ENCODE measurements around the gene GPRC5B.

Gene GPRC5B

DNA sequence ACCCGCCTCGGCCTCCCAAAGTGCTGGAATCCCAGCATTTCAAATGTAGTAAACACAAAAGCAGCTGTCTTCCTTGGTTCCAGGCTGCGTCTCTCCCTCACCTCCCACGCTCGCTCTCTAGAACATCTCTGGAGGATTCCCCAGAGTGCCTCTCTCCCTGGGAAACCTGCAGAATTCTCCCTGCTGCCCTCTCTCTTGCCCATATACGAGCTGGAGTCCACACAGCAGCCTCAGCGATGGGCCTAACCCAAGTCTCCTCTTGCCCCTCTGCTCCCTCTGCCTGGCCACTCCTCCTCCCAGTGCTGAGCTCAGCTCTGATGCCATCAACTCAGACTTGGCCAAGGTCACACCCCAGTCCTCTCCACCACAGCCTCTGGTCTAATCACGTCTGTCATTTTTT, 10.6 kb downstream of the GPRC5B start:
- Histone ChIP-seq H3K36me3 (ENCODE audit: control insufficient read depth, insufficient read depth, low read length) (no peaks in the 10 kb centered on the region), H3K4me1 (ENCODE audit: control insufficient read depth, insufficient read depth, low read length, poor library complexity, severe bottlenecking) (no peaks in the 10 kb centered on the region), H3K27me3 (replicated peaks; ENCODE audit: control insufficient read depth, insufficient read depth, low read length, poor library complexity, severe bottlenecking) (no peaks in the 10 kb centered on the region), H3K9me3 (ENCODE audit: control insufficient read depth, low read length) (no peaks in the 10 kb centered on the region), H3K27ac (ENCODE audit: insufficient read depth, low read length, poor library complexity, severe bottlenecking) (no peak overlapping the region), H3K4me3 (ENCODE audit: insufficient read depth, low read depth, low read length, poor library complexity, severe bottlenecking) (no peak overlapping the region)
- no peak for DNase-seq

DNA sequence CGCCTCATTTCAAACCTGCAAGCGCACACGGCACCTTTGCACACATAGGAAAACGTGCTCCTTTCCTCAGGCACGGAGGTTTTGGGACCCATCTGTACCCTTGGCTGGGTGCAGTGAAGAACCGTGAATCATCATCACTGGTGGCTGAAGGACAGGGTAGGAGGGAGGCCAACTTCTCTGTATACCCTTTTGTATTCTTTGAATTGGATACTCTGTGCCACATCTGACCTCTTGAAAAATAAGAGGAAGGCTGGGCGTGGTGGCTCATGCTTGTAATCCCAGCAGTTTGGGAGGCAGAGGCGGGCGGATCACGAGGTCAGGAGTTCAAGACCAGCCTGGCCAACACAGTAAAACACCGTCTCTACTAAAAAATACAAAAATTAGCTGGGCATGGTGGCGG, 11.7 kb downstream of the GPRC5B start:
- H3K36me3 ChIP-seq (ENCODE audit: control insufficient read depth, insufficient read depth, low read length), result no peaks in the 10 kb centered on the region
- no peaks in the 10 kb centered on the region for H3K27me3 ChIP-seq (replicated peaks; ENCODE audit: control insufficient read depth, insufficient read depth, low read length, poor library complexity, severe bottlenecking)
- DNase-seq, result no peak
- H3K4me1 ChIP-seq (ENCODE audit: control insufficient read depth, insufficient read depth, low read length, poor library complexity, severe bottlenecking), result no peaks in the 10 kb centered on the region
- H3K9me3 ChIP-seq (ENCODE audit: control insufficient read depth, low read length), result no peaks in the 10 kb centered on the region
- no peak overlapping the region for H3K4me3 ChIP-seq (ENCODE audit: insufficient read depth, low read depth, low read length, poor library complexity, severe bottlenecking)
- no peak overlapping the region for H3K27ac ChIP-seq (ENCODE audit: insufficient read depth, low read length, poor library complexity, severe bottlenecking)

DNA sequence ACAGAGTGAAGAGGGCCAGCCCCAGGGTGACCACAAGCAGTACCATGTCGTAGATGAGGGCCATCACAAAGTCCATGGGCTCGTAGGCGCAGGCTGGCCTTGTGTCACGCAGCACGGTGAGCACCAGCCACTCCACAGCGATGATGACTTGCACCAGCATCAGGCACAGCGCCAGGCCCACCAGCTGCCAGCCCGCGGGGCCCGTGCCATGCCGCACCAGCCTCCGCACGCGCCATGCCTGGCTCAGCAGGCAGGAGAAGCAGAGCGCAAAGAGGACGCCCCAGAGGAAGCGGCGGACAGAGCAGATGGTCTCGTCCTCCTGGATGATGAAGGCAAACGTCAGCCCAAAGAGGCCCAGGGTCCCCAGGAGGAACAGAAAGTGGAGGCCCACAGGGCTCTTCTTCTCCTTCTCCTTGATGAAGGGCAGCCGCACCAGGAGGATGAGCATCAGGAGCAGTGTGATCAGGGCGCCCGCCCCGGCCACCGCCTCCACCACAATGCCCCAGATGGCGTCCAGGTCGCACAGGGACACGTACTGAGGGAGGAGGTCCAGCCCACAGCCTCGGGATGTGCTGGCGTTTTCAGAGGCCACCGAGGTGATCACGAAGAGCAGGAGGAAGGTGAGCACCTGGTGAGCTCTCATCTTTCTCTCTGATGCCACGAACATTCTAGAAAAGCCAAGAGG, 12.3 kb downstream of the GPRC5B start:
- Histone ChIP-seq H3K4me1 (ENCODE audit: control insufficient read depth, insufficient read depth, low read length, poor library complexity, severe bottlenecking) (no peaks in the 10 kb centered on the region), H3K9me3 (ENCODE audit: control insufficient read depth, low read length) (no peaks in the 10 kb centered on the region), H3K36me3 (ENCODE audit: control insufficient read depth, insufficient read depth, low read length) (no peaks in the 10 kb centered on the region), H3K4me3 (ENCODE audit: insufficient read depth, low read depth, low read length, poor library complexity, severe bottlenecking) (no peak overlapping the region), H3K27me3 (replicated peaks; ENCODE audit: control insufficient read depth, insufficient read depth, low read length, poor library complexity, severe bottlenecking) (no peaks in the 10 kb centered on the region), H3K27ac (ENCODE audit: insufficient read depth, low read length, poor library complexity, severe bottlenecking) (no peak overlapping the region)
- DNase-seq, result no peak

DNA sequence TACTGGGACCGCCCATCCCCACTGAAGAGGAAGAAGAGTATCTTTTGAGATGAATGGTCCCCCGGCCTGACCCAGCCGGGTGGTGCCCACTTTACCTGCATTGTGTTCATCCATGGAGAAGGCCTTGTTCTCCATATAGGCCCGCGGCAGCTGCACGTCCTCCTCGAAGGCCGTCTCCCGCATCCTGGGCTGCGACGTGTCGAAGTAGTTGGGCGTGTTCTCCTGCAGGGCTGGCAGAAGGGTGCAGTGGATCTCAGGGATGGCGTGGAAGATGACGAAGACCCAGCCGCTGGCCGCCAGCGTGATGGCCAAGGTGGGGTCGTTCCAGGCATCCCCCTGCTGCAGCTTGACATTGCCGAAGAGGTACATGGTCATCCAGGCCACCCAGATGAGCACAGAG, 12.9 kb downstream of the GPRC5B start:
- Histone ChIP-seq H3K27me3 (replicated peaks; ENCODE audit: control insufficient read depth, insufficient read depth, low read length, poor library complexity, severe bottlenecking) (no peaks in the 10 kb centered on the region), H3K4me1 (ENCODE audit: control insufficient read depth, insufficient read depth, low read length, poor library complexity, severe bottlenecking) (no peaks in the 10 kb centered on the region), H3K36me3 (ENCODE audit: control insufficient read depth, insufficient read depth, low read length) (no peaks in the 10 kb centered on the region), H3K4me3 (ENCODE audit: insufficient read depth, low read depth, low read length, poor library complexity, severe bottlenecking) (no peak overlapping the region), H3K27ac (ENCODE audit: insufficient read depth, low read length, poor library complexity, severe bottlenecking) (no peak overlapping the region), H3K9me3 (ENCODE audit: control insufficient read depth, low read length) (no peaks in the 10 kb centered on the region)
- no peak for DNase-seq

DNA sequence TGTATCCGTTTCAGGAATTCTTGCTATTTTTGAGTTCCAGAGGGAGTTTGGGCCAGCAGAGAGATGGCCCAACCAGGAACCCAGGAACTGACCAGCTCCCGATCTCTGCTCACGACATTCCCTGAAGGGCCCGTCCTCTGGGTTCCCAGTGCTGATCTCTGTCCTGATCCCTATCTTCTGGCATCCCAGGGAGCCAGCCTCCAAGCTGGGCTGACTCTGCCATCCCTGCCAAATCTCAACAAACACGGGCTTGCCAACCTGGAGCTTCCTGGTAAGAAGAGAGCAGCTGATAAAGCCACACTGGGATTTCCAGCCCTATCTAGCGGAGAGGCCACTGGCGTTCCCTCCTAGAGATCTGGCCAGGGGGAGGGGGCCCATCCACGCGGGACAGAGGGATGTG, 16.2 kb downstream of the GPRC5B start:
- Histone ChIP-seq H3K4me1 (ENCODE audit: control insufficient read depth, insufficient read depth, low read length, poor library complexity, severe bottlenecking) (no peaks in the 10 kb centered on the region), H3K4me3 (ENCODE audit: insufficient read depth, low read depth, low read length, poor library complexity, severe bottlenecking) (no peak overlapping the region), H3K27me3 (replicated peaks; ENCODE audit: control insufficient read depth, insufficient read depth, low read length, poor library complexity, severe bottlenecking) (no peaks in the 10 kb centered on the region), H3K27ac (ENCODE audit: insufficient read depth, low read length, poor library complexity, severe bottlenecking) (no peak overlapping the region), H3K36me3 (ENCODE audit: control insufficient read depth, insufficient read depth, low read length) (no peaks in the 10 kb centered on the region), H3K9me3 (ENCODE audit: control insufficient read depth, low read length) (no peaks in the 10 kb centered on the region)
- no peak for DNase-seq

DNA sequence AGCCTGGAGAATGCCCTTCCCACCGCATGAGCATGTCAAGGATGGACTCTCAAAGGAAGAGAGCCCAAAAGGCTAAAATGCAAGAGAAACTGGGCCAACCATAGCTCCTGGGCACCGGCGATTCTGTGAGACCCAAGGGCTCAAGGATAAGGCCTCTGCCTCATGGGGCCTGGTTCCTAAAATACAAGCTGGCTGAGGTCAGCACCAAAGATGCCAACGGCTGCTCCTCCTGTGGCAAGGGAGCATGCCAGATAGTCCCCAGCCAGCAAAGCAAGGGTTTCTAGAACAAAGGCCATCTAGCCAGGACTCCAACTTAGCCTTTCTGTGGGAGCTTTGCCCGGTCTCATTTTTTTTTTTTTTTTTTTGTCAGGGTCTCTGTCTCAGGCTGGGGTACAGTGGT, 20.1 kb downstream of the GPRC5B start:
- no peaks in the 10 kb centered on the region for H3K27me3 ChIP-seq (replicated peaks; ENCODE audit: control insufficient read depth, insufficient read depth, low read length, poor library complexity, severe bottlenecking)
- H3K9me3 ChIP-seq (ENCODE audit: control insufficient read depth, low read length), result no peaks in the 10 kb centered on the region
- H3K4me3 ChIP-seq (ENCODE audit: insufficient read depth, low read depth, low read length, poor library complexity, severe bottlenecking), result no peak overlapping the region
- H3K27ac ChIP-seq (ENCODE audit: insufficient read depth, low read length, poor library complexity, severe bottlenecking), result no peak overlapping the region
- H3K4me1 ChIP-seq (ENCODE audit: control insufficient read depth, insufficient read depth, low read length, poor library complexity, severe bottlenecking), result no peaks in the 10 kb centered on the region
- no peaks in the 10 kb centered on the region for H3K36me3 ChIP-seq (ENCODE audit: control insufficient read depth, insufficient read depth, low read length)
- no peak for DNase-seq

DNA sequence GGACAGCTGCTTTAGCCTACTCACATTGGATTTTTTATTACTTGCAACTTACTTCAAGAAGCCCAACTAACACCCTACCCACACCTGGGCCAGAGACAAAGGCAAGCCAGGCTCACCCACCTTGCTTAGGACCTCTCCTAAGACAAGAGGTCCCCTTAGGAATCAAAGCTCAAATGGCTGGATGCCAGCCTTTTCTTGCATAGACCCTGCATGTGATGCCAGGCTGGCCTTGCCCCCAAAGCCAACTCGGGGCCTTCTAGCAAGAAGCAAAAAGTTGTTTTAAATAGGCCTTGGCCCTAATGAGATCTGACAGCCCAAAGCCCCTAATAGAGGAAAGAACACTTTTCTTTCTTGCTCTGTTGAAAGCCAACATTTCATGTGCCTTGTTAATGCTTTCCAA, 20.7 kb downstream of the GPRC5B start:
- Histone ChIP-seq H3K9me3 (ENCODE audit: control insufficient read depth, low read length) (no peaks in the 10 kb centered on the region), H3K4me1 (ENCODE audit: control insufficient read depth, insufficient read depth, low read length, poor library complexity, severe bottlenecking) (no peaks in the 10 kb centered on the region), H3K27me3 (replicated peaks; ENCODE audit: control insufficient read depth, insufficient read depth, low read length, poor library complexity, severe bottlenecking) (no peaks in the 10 kb centered on the region), H3K27ac (ENCODE audit: insufficient read depth, low read length, poor library complexity, severe bottlenecking) (no peak overlapping the region), H3K36me3 (ENCODE audit: control insufficient read depth, insufficient read depth, low read length) (no peaks in the 10 kb centered on the region), H3K4me3 (ENCODE audit: insufficient read depth, low read depth, low read length, poor library complexity, severe bottlenecking) (no peak overlapping the region)
- no peak for DNase-seq

DNA sequence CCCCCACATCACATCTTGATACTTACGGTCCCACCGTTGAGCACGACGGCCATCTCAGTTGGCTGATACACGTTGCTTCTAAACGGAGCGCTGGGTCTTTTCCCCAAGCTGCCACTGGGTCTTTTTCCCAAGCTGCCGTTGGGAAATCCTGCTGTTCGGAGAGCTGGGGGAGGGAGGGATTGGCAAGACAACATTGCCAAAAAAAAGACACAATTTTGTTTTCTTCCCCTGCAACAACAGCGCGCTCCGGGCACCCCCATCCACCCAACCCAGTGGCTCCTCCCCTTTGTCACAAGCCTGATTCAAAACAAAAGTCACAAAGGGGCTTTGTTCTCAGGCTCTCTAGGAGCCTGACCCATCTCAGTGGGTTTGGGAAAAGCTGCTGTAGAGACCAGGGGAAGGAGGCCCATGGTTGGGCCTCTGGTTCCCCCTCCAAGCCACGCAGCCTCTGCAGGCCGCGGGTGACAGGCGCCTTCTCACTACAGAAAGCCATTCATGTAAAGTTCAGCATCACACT, 22.8 kb downstream of the GPRC5B start:
- Histone ChIP-seq H3K9me3 (ENCODE audit: control insufficient read depth, low read length) (no peaks in the 10 kb centered on the region), H3K4me3 (ENCODE audit: insufficient read depth, low read depth, low read length, poor library complexity, severe bottlenecking) (no peak overlapping the region), H3K36me3 (ENCODE audit: control insufficient read depth, insufficient read depth, low read length) (no peaks in the 10 kb centered on the region), H3K27ac (ENCODE audit: insufficient read depth, low read length, poor library complexity, severe bottlenecking) (no peak overlapping the region), H3K27me3 (replicated peaks; ENCODE audit: control insufficient read depth, insufficient read depth, low read length, poor library complexity, severe bottlenecking) (no peaks in the 10 kb centered on the region), H3K4me1 (ENCODE audit: control insufficient read depth, insufficient read depth, low read length, poor library complexity, severe bottlenecking) (no peaks in the 10 kb centered on the region)
- DNase-seq, result no peak

DNA sequence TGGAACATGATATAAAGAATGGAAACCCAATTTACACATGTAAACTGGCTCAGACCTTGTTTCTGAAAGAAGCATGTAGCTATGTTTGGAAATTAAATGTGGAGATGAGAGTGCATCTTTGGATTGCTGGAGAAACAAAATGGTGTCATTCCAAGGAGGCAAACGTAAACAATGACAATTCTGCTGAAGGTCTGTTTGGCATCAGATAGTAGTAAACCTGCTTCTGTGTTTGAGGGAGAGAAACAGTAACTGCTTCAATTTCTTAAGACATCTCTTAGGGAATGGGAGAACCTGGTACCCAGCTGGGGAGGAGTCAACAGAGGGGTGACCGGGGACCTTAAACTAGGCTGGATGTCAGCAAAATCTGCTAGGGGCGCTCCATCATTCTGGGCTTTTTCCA, 23.5 kb downstream of the GPRC5B start:
- H3K4me1 ChIP-seq (ENCODE audit: control insufficient read depth, insufficient read depth, low read length, poor library complexity, severe bottlenecking), result no peaks in the 10 kb centered on the region

DNA sequence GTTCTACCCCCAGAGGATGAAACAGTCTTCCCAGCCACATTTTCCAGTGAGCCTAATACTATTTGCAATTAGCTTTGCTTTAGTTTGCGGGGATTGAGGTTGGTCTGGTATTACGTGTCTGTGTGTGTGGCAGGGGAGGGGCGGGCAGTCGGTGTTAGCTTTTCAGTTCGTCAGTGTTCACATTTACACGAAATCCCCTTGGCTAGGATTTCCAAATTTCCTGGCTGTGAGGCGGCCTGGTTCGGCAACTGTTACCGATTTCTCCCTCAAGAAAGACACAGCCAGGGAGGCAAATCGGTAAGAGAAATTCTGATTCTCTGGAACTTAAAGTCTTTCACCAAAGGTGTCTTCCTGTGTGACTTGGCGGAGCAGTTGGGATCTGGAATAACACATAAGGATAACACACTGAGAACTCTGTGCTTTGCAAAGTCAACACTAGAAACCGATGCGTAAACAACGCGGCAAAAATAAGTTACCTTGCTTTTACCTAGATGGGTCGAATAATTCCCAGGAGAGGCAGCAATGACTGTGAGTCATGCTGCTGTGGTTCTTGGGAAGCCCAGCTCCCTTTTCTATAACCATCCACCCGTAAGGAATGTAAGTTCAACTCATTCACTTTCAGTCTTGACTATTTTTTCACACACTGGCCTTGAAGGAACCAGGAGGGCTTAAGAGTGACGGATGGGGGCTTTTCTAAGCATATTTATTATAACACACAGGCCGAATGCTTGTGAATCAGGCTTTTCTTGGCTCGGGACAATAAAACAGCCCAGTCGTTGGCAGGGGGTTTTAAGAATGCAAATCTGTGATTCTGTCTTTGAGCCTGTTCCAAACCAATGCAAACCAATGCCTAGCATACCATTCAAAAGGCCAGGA, 24.2 kb downstream of the GPRC5B start:
- H3K36me3 ChIP-seq (ENCODE audit: control insufficient read depth, insufficient read depth, low read length), result no peaks in the 10 kb centered on the region
- H3K27ac ChIP-seq (ENCODE audit: insufficient read depth, low read length, poor library complexity, severe bottlenecking), result no peak overlapping the region
- H3K27me3 ChIP-seq (replicated peaks; ENCODE audit: control insufficient read depth, insufficient read depth, low read length, poor library complexity, severe bottlenecking), result no peaks in the 10 kb centered on the region
- no peak overlapping the region for H3K4me3 ChIP-seq (ENCODE audit: insufficient read depth, low read depth, low read length, poor library complexity, severe bottlenecking)
- no peaks in the 10 kb centered on the region for H3K9me3 ChIP-seq (ENCODE audit: control insufficient read depth, low read length)
- H3K4me1 ChIP-seq (ENCODE audit: control insufficient read depth, insufficient read depth, low read length, poor library complexity, severe bottlenecking), result no peaks in the 10 kb centered on the region
- DNase-seq, result no peak

More for the DNA sequence above, 23.5 kb downstream of the GPRC5B start:
- DNase-seq, result no peak
- Histone ChIP-seq H3K9me3 (ENCODE audit: control insufficient read depth, low read length) (no peaks in the 10 kb centered on the region), H3K27ac (ENCODE audit: insufficient read depth, low read length, poor library complexity, severe bottlenecking) (no peak overlapping the region), H3K4me3 (ENCODE audit: insufficient read depth, low read depth, low read length, poor library complexity, severe bottlenecking) (no peak overlapping the region), H3K27me3 (replicated peaks; ENCODE audit: control insufficient read depth, insufficient read depth, low read length, poor library complexity, severe bottlenecking) (no peaks in the 10 kb centered on the region), H3K36me3 (ENCODE audit: control insufficient read depth, insufficient read depth, low read length) (no peaks in the 10 kb centered on the region)

Data from effector memory CD4-positive, alpha-beta T cell (primary cell).